HepG2 (cell line): ENCODE measurements around the gene SLC66A3. TPM values are rescaled to one million over a fixed set of nuclear protein-coding genes. Genes with fewer than 3 reads are reported as not detected.
A peak's percentile ranks its signal among the peaks of the same experiment; 100 is the strongest.

Experiments used
- ARNT ChIP-seq: fragments of 450-650 bp; IDR thresholded peaks from 2 replicates; pipeline ENCODE4 v1.6.1; 2017
- ATAD3A ChIP-seq: sonication (generic); formaldehyde crosslinking; IDR thresholded peaks from 2 replicates; pipeline ENCODE4 v1.4.0; 2020; ENCODE audit warnings: missing genetic modification reagents
- DMAP1 ChIP-seq: IDR thresholded peaks from 2 replicates; pipeline ENCODE4 v1.6.1; 2016
- GABPB1 ChIP-seq: IDR thresholded peaks from 2 replicates; pipeline ENCODE4 v1.6.1; 2016; ENCODE audit warnings: mild to moderate bottlenecking, missing genetic modification reagents, moderate library complexity, missing compliant biosample characterization
- GTF2F1 ChIP-seq: fragments of 150-350 bp; IDR thresholded peaks from 2 replicates; pipeline ENCODE4 v1.6.1; 2014; ENCODE audit warnings: low read length
- HMG20B ChIP-seq: conservative IDR thresholded peaks from 2 replicates; pipeline ENCODE4 v1.6.1; 2016; ENCODE audit warnings: missing genetic modification reagents, missing compliant biosample characterization
- IKZF4 ChIP-seq: sonication (generic); formaldehyde crosslinking; IDR thresholded peaks from 2 replicates; pipeline ENCODE4 v1.5.1; 2020; ENCODE audit warnings: borderline replicate concordance, mild to moderate bottlenecking, low read depth, missing genetic modification reagents; ENCODE audit errors: not compliant biosample characterization
- KMT2B ChIP-seq: IDR thresholded peaks from 2 replicates; pipeline ENCODE4 v1.6.1; 2016; ENCODE audit warnings: missing genetic modification reagents, missing compliant biosample characterization
- MAFF ChIP-seq: IDR thresholded peaks from 2 replicates; pipeline ENCODE4 v1.6.1; 2011; ENCODE audit warnings: low read depth, low read length, improper control_type of control experiment
- RARA ChIP-seq: IDR thresholded peaks from 2 replicates; pipeline ENCODE4 v1.6.1; 2016; ENCODE audit warnings: missing genetic modification reagents, missing compliant biosample characterization
- SP5 ChIP-seq: IDR thresholded peaks from 2 replicates; pipeline ENCODE4 v1.6.1; 2016; ENCODE audit warnings: low read depth, borderline replicate concordance
- THAP11 ChIP-seq: IDR thresholded peaks from 2 replicates; pipeline ENCODE4 v1.6.1; 2016; ENCODE audit warnings: missing biosample characterization, missing genetic modification reagents
- ZFAT ChIP-seq: sonication (generic); formaldehyde crosslinking; conservative IDR thresholded peaks from 2 replicates; pipeline ENCODE4 v1.8.1; 2023; ENCODE audit warnings: missing genetic modification reagents, inconsistent platforms
- ZFY ChIP-seq: sonication (generic); formaldehyde crosslinking; IDR thresholded peaks from 2 replicates; pipeline ENCODE4 v1.4.0; 2020; ENCODE audit warnings: missing genetic modification reagents
- ZNF234 ChIP-seq: sonication (generic); formaldehyde crosslinking; conservative IDR thresholded peaks from 2 replicates; pipeline ENCODE4 v1.5.1; 2020; ENCODE audit warnings: mild to moderate bottlenecking, missing genetic modification reagents
- ZNF292 ChIP-seq: sonication (generic); formaldehyde crosslinking; IDR thresholded peaks from 2 replicates; pipeline ENCODE4 v1.8.1; 2022; ENCODE audit warnings: mild to moderate bottlenecking, low read depth, missing genetic modification reagents, borderline replicate concordance
- ZNF33A ChIP-seq: sonication (generic); formaldehyde crosslinking; IDR thresholded peaks from 2 replicates; pipeline ENCODE4 v1.5.1; 2020; ENCODE audit warnings: missing genetic modification reagents, mild to moderate bottlenecking, moderate library complexity, borderline replicate concordance
- ZNF543 ChIP-seq: sonication (generic); formaldehyde crosslinking; IDR thresholded peaks from 2 replicates; pipeline ENCODE4 v1.4.0; 2020; ENCODE audit warnings: mild to moderate bottlenecking, missing genetic modification reagents
- ZNF564 ChIP-seq: sonication (generic); formaldehyde crosslinking; IDR thresholded peaks from 2 replicates; pipeline ENCODE4 v1.8.1; 2023; ENCODE audit warnings: mild to moderate bottlenecking, missing genetic modification reagents
- ZNF749 ChIP-seq: sonication (generic); formaldehyde crosslinking; IDR thresholded peaks from 2 replicates; pipeline ENCODE4 v1.8.0; 2022; ENCODE audit warnings: mild to moderate bottlenecking, missing genetic modification reagents, moderate library complexity, borderline replicate concordance
- polyA plus RNA-seq, 8 experiments: library from polyadenylated mRNA; depleted of rRNA in 3 of 8; stranded (reverse) in 7 of 8; unstranded in 1 of 8; fragments of >200 nt; fragmentation: Illumina TruSeq in 4 of 8; extraction: Trizol in 4 of 8; gene quantifications; 2 replicates each; pipeline versions ENCODE4 v1.2.1 to v1.2.3, GENCODE V29; 2011 to 2016; ENCODE audit warnings: low read depth in 4 of 8, missing spikeins in 1 of 8, mixed read lengths in 1 of 8; ENCODE audit not compliant: insufficient read depth in 1 of 8
- total RNA-seq, 5 experiments: library from RNA; depleted of rRNA; stranded (reverse); fragments of >200 nt; fragmentation: Illumina TruSeq; extraction: Trizol; gene quantifications; 2 replicates each; pipeline ENCODE4 v1.2.3, GENCODE V29; 2016; ENCODE audit warnings: low read depth in 1 of 5
- TF ChIP-seq, protein P1 (sequence below): sonication (generic); formaldehyde crosslinking; IDR thresholded peaks from 2 replicates; pipeline ENCODE4 v1.5.0; 2020; ENCODE audit warnings: missing genetic modification reagents, mild to moderate bottlenecking, borderline replicate concordance
- TF ChIP-seq, protein P2 (sequence below): sonication (generic); formaldehyde crosslinking; IDR thresholded peaks from 2 replicates; pipeline ENCODE4 v1.8.1; 2023; ENCODE audit warnings: mild to moderate bottlenecking, moderate library complexity, missing genetic modification reagents
- TF ChIP-seq, protein P3 (sequence below): sonication (generic); formaldehyde crosslinking; IDR thresholded peaks from 2 replicates; pipeline ENCODE4 v1.9.0; 2021; ENCODE audit warnings: missing genetic modification reagents, borderline replicate concordance
- TF ChIP-seq, protein P4 (sequence below): IDR thresholded peaks from 2 replicates; pipeline ENCODE4 v1.6.1; 2016
- TF ChIP-seq, protein P5 (sequence below): sonication (generic); formaldehyde crosslinking; IDR thresholded peaks from 2 replicates; pipeline ENCODE4 v1.8.1; 2023; ENCODE audit warnings: missing genetic modification reagents, inconsistent platforms, borderline replicate concordance

The SLC66A3 gene
- total and polyA plus RNA-seq, 2 of the 13 experiments (the other 11 are each of a cell fraction or from before 2014, with no cell fraction given): 2.2 to 3.7 TPM

DNA sequence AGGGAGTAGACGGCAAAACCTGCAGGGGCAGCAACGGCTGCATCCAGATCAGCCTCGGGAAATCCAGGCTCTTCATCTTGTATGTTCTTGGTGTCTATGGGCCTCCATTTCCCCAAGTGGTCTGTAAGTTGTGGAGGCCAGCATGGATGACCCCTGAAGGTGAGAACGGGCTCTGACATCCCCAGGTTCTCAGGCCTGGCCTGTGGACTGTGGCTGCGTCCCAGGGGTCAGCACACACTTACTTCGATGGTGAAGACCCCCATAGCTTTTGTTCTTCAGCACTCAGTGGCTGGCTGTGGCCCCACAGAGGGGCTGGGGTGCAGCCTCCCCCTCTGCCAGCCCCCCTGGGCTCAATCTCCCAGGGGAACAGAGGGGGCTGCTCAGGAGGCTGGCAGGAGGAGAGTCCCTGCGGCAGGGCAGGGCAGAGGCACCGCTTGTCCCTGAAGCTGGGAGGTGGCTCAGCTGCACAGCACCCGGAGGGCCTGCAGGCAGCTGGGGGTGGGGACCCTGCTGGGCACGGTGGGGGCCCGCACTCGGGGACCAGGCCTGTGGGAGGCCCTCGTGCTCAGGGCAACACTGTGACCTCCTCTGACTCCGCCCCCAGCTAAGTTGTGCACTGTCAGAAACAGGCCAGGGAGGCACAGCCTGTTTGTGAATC is 3.8 kb downstream of the SLC66A3 start (continued):
- TF ChIP-seq, protein P1, sequence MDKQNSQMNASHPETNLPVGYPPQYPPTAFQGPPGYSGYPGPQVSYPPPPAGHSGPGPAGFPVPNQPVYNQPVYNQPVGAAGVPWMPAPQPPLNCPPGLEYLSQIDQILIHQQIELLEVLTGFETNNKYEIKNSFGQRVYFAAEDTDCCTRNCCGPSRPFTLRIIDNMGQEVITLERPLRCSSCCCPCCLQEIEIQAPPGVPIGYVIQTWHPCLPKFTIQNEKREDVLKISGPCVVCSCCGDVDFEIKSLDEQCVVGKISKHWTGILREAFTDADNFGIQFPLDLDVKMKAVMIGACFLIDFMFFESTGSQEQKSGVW (CRISPR knock-in tag): no peak
- TF ChIP-seq, protein P2, sequence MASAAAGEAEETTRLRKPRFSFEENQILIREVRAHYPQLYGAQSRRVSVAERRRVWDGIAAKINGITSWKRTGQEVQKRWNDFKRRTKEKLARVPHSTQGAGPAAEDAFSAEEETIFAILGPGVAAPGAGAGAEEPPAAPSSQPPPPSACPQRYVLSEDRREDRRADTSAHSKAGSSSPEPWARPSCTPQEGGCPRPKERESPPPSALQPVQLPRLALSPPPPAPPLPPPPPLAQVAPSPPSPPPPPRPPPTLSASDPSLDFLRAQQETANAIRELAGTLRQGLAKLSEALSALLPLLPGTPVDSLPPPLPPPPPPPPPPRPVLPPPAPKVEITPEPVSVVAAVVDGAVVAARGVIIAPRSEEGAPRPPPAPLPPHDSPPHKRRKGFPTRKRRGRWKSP (CRISPR knock-in tag): no peak
- TF ChIP-seq, protein P3, sequence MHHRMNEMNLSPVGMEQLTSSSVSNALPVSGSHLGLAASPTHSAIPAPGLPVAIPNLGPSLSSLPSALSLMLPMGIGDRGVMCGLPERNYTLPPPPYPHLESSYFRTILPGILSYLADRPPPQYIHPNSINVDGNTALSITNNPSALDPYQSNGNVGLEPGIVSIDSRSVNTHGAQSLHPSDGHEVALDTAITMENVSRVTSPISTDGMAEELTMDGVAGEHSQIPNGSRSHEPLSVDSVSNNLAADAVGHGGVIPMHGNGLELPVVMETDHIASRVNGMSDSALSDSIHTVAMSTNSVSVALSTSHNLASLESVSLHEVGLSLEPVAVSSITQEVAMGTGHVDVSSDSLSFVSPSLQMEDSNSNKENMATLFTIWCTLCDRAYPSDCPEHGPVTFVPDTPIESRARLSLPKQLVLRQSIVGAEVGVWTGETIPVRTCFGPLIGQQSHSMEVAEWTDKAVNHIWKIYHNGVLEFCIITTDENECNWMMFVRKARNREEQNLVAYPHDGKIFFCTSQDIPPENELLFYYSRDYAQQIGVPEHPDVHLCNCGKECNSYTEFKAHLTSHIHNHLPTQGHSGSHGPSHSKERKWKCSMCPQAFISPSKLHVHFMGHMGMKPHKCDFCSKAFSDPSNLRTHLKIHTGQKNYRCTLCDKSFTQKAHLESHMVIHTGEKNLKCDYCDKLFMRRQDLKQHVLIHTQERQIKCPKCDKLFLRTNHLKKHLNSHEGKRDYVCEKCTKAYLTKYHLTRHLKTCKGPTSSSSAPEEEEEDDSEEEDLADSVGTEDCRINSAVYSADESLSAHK (CRISPR knock-in tag): no peak
- TF ChIP-seq, protein P4, sequence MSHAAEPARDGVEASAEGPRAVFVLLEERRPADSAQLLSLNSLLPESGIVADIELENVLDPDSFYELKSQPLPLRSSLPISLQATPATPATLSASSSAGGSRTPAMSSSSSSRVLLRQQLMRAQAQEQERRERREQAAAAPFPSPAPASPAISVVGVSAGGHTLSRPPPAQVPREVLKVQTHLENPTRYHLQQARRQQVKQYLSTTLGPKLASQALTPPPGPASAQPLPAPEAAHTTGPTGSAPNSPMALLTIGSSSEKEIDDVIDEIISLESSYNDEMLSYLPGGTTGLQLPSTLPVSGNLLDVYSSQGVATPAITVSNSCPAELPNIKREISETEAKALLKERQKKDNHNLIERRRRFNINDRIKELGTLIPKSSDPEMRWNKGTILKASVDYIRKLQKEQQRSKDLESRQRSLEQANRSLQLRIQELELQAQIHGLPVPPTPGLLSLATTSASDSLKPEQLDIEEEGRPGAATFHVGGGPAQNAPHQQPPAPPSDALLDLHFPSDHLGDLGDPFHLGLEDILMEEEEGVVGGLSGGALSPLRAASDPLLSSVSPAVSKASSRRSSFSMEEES: no peak
- TF ChIP-seq ZNF292 (CRISPR knock-in tag): peak; percentile 51; the same call in 1 of the 2 replicates
- peak; percentile 47 for TF ChIP-seq ZFY (CRISPR knock-in tag)
- TF ChIP-seq DMAP1: no peak
- TF ChIP-seq HMG20B (CRISPR knock-in tag): no peak
- no peak for TF ChIP-seq RARA (CRISPR knock-in tag)
- no peak for TF ChIP-seq KMT2B (CRISPR knock-in tag)
- no peak for TF ChIP-seq ZNF749 (CRISPR knock-in tag)
- TF ChIP-seq ARNT: no peak
- TF ChIP-seq ATAD3A (CRISPR knock-in tag): no peak
- TF ChIP-seq GABPB1 (CRISPR knock-in tag): peak; percentile 56; the same call in 1 of the 2 replicates
- TF ChIP-seq SP5 (CRISPR knock-in tag): peak; percentile 66
- TF ChIP-seq THAP11 (CRISPR knock-in tag): no peak
- TF ChIP-seq, protein P5, sequence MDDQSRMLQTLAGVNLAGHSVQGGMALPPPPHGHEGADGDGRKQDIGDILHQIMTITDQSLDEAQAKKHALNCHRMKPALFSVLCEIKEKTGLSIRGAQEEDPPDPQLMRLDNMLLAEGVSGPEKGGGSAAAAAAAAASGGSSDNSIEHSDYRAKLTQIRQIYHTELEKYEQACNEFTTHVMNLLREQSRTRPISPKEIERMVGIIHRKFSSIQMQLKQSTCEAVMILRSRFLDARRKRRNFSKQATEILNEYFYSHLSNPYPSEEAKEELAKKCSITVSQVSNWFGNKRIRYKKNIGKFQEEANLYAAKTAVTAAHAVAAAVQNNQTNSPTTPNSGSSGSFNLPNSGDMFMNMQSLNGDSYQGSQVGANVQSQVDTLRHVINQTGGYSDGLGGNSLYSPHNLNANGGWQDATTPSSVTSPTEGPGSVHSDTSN: no peak
- TF ChIP-seq MAFF: no peak
- no peak for TF ChIP-seq ZFAT
- TF ChIP-seq ZNF234 (CRISPR knock-in tag): no peak
- TF ChIP-seq IKZF4 (CRISPR knock-in tag): no peak
- peak; percentile 92 for TF ChIP-seq ZNF543 (CRISPR knock-in tag)
- TF ChIP-seq ZNF564 (CRISPR knock-in tag): 0 out of 2 replicates have a peak, but pooled peaks have one; percentile 30
- no peak for TF ChIP-seq ZNF33A (CRISPR knock-in tag)
- TF ChIP-seq GTF2F1: no peak
